ENCODE results near the gene CPED1.

DNA sequence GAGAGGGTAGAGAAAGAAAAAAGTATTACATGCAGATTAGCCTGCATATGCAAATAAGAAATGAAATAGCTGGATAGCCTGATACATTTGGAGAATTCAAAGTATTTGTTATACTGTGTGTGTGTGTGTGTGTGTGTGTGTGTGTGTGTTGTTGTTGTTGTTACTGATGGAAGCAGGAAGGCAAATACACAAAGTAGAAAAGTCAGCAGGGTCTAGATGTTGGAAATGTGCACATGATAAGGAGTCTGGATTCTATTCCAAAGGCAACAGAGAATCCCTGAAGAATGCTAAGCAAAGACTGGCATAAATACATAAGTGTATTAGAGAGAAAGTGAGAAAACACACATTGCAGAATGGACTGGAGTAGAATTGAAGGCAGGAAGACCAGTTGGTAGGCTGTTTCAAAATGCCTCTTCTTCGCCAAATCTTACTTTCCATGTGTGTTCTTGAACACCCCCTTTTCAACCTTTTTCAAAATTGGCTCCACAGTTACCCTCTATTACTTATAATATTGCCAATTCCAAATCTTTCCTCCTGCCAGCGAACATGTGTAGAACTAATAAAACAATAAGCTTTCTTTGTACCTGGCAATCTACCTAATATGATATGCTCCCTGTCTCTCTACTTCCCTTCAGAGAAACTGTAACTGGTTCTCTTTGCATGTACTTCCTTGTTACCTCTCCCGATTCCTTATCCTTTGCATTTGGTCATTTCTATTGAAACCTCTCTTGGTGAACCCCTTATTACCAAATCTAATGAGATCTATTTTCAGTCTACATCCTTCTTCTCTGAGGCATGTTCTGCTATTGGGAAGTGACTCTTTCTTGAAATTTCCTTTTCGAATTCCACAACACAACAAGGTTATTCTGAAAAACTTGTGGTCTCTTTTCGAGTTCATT lies 6.2 kb downstream of the CPED1 start:
- TF ChIP-seq ZNF121 (tag by site-specific recombination; IDR thresholded peaks at IDR 0.05) = no peak
- TF ChIP-seq, protein P1, sequence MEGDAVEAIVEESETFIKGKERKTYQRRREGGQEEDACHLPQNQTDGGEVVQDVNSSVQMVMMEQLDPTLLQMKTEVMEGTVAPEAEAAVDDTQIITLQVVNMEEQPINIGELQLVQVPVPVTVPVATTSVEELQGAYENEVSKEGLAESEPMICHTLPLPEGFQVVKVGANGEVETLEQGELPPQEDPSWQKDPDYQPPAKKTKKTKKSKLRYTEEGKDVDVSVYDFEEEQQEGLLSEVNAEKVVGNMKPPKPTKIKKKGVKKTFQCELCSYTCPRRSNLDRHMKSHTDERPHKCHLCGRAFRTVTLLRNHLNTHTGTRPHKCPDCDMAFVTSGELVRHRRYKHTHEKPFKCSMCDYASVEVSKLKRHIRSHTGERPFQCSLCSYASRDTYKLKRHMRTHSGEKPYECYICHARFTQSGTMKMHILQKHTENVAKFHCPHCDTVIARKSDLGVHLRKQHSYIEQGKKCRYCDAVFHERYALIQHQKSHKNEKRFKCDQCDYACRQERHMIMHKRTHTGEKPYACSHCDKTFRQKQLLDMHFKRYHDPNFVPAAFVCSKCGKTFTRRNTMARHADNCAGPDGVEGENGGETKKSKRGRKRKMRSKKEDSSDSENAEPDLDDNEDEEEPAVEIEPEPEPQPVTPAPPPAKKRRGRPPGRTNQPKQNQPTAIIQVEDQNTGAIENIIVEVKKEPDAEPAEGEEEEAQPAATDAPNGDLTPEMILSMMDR (tag by site-specific recombination; IDR thresholded peaks at IDR 0.05) = no peak
- TF ChIP-seq YY1 (tag by site-specific recombination; IDR thresholded peaks at IDR 0.05) = no peak
- TF ChIP-seq ZNF366 (tag by site-specific recombination; conservative IDR thresholded peaks at IDR 0.05) = no peak
- TF ChIP-seq, protein P2, sequence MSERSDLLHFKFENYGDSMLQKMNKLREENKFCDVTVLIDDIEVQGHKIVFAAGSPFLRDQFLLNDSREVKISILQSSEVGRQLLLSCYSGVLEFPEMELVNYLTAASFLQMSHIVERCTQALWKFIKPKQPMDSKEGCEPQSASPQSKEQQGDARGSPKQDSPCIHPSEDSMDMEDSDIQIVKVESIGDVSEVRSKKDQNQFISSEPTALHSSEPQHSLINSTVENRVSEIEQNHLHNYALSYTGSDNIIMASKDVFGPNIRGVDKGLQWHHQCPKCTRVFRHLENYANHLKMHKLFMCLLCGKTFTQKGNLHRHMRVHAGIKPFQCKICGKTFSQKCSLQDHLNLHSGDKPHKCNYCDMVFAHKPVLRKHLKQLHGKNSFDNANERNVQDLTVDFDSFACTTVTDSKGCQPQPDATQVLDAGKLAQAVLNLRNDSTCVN (tag by site-specific recombination; optimal IDR thresholded peaks at IDR 0.05) = no peak
- TF ChIP-seq SP3 (tag by site-specific recombination; IDR thresholded peaks at IDR 0.05) = no peak
- TF ChIP-seq ZNF133 (tag by site-specific recombination; IDR thresholded peaks at IDR 0.05) = no peak
- TF ChIP-seq ZNF274 (IDR thresholded peaks at IDR 0.05; ENCODE audit: low read length) = no peak
- no peak for TF ChIP-seq ZNF274 (tag by site-specific recombination; IDR thresholded peaks at IDR 0.05; ENCODE audit: borderline replicate concordance)
- TF ChIP-seq, protein P3, sequence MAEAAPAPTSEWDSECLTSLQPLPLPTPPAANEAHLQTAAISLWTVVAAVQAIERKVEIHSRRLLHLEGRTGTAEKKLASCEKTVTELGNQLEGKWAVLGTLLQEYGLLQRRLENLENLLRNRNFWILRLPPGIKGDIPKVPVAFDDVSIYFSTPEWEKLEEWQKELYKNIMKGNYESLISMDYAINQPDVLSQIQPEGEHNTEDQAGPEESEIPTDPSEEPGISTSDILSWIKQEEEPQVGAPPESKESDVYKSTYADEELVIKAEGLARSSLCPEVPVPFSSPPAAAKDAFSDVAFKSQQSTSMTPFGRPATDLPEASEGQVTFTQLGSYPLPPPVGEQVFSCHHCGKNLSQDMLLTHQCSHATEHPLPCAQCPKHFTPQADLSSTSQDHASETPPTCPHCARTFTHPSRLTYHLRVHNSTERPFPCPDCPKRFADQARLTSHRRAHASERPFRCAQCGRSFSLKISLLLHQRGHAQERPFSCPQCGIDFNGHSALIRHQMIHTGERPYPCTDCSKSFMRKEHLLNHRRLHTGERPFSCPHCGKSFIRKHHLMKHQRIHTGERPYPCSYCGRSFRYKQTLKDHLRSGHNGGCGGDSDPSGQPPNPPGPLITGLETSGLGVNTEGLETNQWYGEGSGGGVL (tag by site-specific recombination; IDR thresholded peaks at IDR 0.05) = no peak
- TF ChIP-seq ZSCAN23 (tag by site-specific recombination; IDR thresholded peaks at IDR 0.05) = no peak
- TF ChIP-seq ZNF10 (tag by site-specific recombination; IDR thresholded peaks at IDR 0.05) = no peak
- no peak for TF ChIP-seq ZSCAN30 (tag by site-specific recombination; IDR thresholded peaks at IDR 0.05)
